GM11168 (cell line): Measurements from ENCODE around the gene SP110.

Experiments
- in situ Hi-C: fragments of 300-500 bp; cut with MboI; formaldehyde crosslinking; loops from one replicate; pipeline ENCODE4 v1.12.0; 2022; ENCODE audit warnings: low sequenced_read_pairs; ENCODE audit not compliant: unreplicated experiment

The SP110 gene

GRCh38 chr2:230176996-230177395 is 42.8 kb downstream of the SP110 start:
- in situ Hi-C loops, result no loop called here

GRCh38 chr2:230174466-230174865 is 45.3 kb downstream of the SP110 start:
- in situ Hi-C loops, result no loop called here

- in situ Hi-C loops, result no loop called here
Observed at GRCh38 chr2:230172852-230173251, 46.9 kb downstream of the SP110 start.

- in situ Hi-C loops, result no loop called here
Observed at GRCh38 chr2:230172156-230172555, 47.6 kb downstream of the SP110 start.

- in situ Hi-C loops, result no loop called here
Observed at GRCh38 chr2:230170532-230170931, 49.3 kb downstream of the SP110 start.

- in situ Hi-C loops, result no loop called here
Observed at GRCh38 chr2:230166557-230167170, 53.1 kb downstream of the SP110 start.

GRCh38 chr2:230164139-230164538 is 55.6 kb downstream of the SP110 start:
- in situ Hi-C loops, result no loop called here

GRCh38 chr2:230162981-230163380 is 56.8 kb downstream of the SP110 start:
- in situ Hi-C loops, result no loop called here

GRCh38 chr2:230161184-230161583 is 58.6 kb downstream of the SP110 start:
- in situ Hi-C loops, result no loop called here

- in situ Hi-C loops, result no loop called here
Observed at GRCh38 chr2:230160112-230160660, 59.6 kb downstream of the SP110 start.

GRCh38 chr2:230158468-230158867 is 61.3 kb downstream of the SP110 start:
- in situ Hi-C loops, result loop anchor here (10.0 kb wide), 1 partner anchor 154 kb away; no protein-coding TSS in a partner anchor

- in situ Hi-C loops, result loop anchor here (10.0 kb wide), 1 partner anchor 152 kb away; no protein-coding TSS in a partner anchor
Observed at GRCh38 chr2:230156782-230157699, 62.7 kb downstream of the SP110 start.

GRCh38 chr2:230155359-230155758 is 64.4 kb downstream of the SP110 start:
- in situ Hi-C loops, result loop anchor here (10.0 kb wide), 1 partner anchor 151 kb away; no protein-coding TSS in a partner anchor

- in situ Hi-C loops, result loop anchor here (10.0 kb wide), 1 partner anchor 149 kb away; no protein-coding TSS in a partner anchor
Observed at GRCh38 chr2:230153390-230153976, 66.3 kb downstream of the SP110 start.

- in situ Hi-C loops, result loop anchor here (10.0 kb wide), 1 partner anchor 148 kb away; no protein-coding TSS in a partner anchor
Observed at GRCh38 chr2:230152334-230152733, 67.5 kb downstream of the SP110 start.

- in situ Hi-C loops, result no loop called here
Observed at GRCh38 chr2:230144355-230144754, 75.4 kb downstream of the SP110 start.

GRCh38 chr2:230140667-230141066 is 79.1 kb downstream of the SP110 start:
- in situ Hi-C loops, result no loop called here

GRCh38 chr2:230137902-230138539 is 81.8 kb downstream of the SP110 start:
- in situ Hi-C loops, result no loop called here

GRCh38 chr2:230135130-230135525 is 84.7 kb downstream of the SP110 start:
- in situ Hi-C loops, result no loop called here

- in situ Hi-C loops, result no loop called here
Observed at GRCh38 chr2:230134496-230135129, 85.2 kb downstream of the SP110 start.
